Gastrocnemius medialis (tissue), 4 donors: ENCODE data around the gene PLPP2. TPM values are rescaled to one million over a fixed set of nuclear protein-coding genes. Genes with fewer than 3 reads are reported as not detected.

ENCODE experiments used
- ATAC-seq, 2 donors: fragments of 150-250 bp; one replicate each; pipeline ENCODE4 v1.9.1; 2016
- DNase-seq, 2 donors: peaks; one replicate each; pipeline ENCODE4 v3.0.0-alpha.2; 2019
- H3K27ac ChIP-seq, 4 donors: fragments of 200-600 bp; sonication (generic); 1 replicate in 1 of 4; 2 replicates in 3 of 4; pipeline ENCODE4 v1.5.1; 2016 to 2018; ENCODE audit warnings: mild to moderate bottlenecking in 2 of 4, moderate library complexity in 1 of 4
- H3K27me3 ChIP-seq, 3 donors: fragments of 200-600 bp; sonication (generic) in 2 of 3; 1 replicate in 1 of 3; 2 replicates in 2 of 3; pipeline versions ENCODE4 v1.5.1 to v1.6.0; 2016 to 2019; ENCODE audit warnings: mild to moderate bottlenecking in 1 of 3, moderate library complexity in 1 of 3
- H3K36me3 ChIP-seq, 2 donors: fragments of 200-600 bp; sonication (generic) in 1 of 2; one replicate each; pipeline ENCODE4 v1.5.1; 2017 to 2018
- H3K4me1 ChIP-seq, 2 donors: fragments of 200-600 bp; sonication (generic) in 1 of 2; one replicate each; pipeline ENCODE4 v1.5.1; 2016 to 2017; ENCODE audit warnings: mild to moderate bottlenecking in 2 of 2
- H3K4me3 ChIP-seq, 4 donors: fragments of 200-600 bp; sonication (generic) in 3 of 4; 1 replicate in 1 of 4; 2 replicates in 3 of 4; pipeline ENCODE4 v1.5.1; 2016 to 2019; ENCODE audit warnings: mild to moderate bottlenecking in 2 of 4
- H3K9me3 ChIP-seq, 3 donors: fragments of 200-600 bp; sonication (generic) in 2 of 3; 1 replicate in 1 of 3; 2 replicates in 2 of 3; pipeline ENCODE4 v1.5.1; 2016 to 2019
- POLR2A ChIP-seq, 2 donors: fragments of 450-650 bp; IDR thresholded peaks; one replicate each; pipeline ENCODE4 v1.6.1; 2017; ENCODE audit warnings: antibody characterized with exemption in 2 of 2, mild to moderate bottlenecking in 2 of 2, moderate library complexity in 2 of 2
- in situ Hi-C, 4 donors: fragments of 200-750 bp; cut with MboI; loops; one replicate each; pipeline versions ENCODE4 v1.15.0 to v1.8.0; 2017; ENCODE audit warnings: low sequenced_read_pairs in 4 of 4
- intact Hi-C: fragments of 100-400 bp; cut with DNase I; formaldehyde crosslinking; loops from one replicate; pipeline ENCODE4 v1.15.1; 2023; ENCODE audit warnings: low total_unique reads
- total RNA-seq, 4 donors: library from RNA; depleted of rRNA; stranded (reverse); fragments of >200 nt; gene quantifications; one replicate each; pipeline versions ENCODE4 v1.1.0 to v1.2.3, GENCODE V29; 2016
- TF ChIP-seq, protein P1 (sequence below), 5 experiments: fragments of 450-650 bp in 3 of 5; fragments of 200-600 bp in 2 of 5; sonication (generic) in 2 of 5; IDR thresholded peaks in 4 of 5; conservative IDR thresholded peaks in 1 of 5; 1 replicate in 4 of 5; 2 replicates in 1 of 5; pipeline ENCODE4 v1.5.1; 2016 to 2019; ENCODE audit warnings: antibody characterized with exemption in 5 of 5, mild to moderate bottlenecking in 3 of 5, moderate library complexity in 3 of 5

The PLPP2 gene
- total RNA-seq, 4 donors from 2014 or later = 0.64 to 1.2 (median 0.92) TPM; not detected in 1

DNA sequence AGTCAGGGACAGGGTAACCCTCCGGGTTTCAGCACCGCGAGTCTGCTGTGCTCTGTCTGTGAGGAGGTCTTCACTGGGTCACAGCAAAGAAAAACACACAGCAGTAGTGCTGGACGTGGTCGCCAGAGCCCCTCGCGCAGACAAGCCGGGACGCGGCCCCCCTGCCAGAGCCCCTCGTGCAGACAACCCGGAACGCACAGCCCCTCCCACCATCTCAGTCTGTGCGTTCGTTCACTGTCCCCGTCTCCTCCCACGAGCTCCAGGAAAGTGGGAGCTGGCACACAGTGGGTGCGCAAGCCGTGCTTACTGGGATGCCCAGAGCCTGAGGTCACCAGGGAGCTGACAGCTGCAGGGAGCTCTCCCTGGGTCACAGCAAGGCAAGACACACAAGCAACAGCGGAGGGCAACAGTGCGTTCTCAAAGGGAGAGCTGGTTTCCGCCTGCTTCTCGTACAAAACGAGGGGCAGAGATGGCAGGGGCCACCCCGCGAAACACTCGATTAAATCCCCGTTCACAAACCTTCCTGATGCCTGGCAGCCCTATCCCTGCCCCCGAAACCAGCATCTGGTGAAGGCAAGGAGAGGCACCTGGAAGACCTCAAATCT, 3.2 kb upstream of the PLPP2 start:
- H3K4me1 ChIP-seq = peaks cover 0 to 8% of the 10 kb centered on the region in 2 donors

DNA sequence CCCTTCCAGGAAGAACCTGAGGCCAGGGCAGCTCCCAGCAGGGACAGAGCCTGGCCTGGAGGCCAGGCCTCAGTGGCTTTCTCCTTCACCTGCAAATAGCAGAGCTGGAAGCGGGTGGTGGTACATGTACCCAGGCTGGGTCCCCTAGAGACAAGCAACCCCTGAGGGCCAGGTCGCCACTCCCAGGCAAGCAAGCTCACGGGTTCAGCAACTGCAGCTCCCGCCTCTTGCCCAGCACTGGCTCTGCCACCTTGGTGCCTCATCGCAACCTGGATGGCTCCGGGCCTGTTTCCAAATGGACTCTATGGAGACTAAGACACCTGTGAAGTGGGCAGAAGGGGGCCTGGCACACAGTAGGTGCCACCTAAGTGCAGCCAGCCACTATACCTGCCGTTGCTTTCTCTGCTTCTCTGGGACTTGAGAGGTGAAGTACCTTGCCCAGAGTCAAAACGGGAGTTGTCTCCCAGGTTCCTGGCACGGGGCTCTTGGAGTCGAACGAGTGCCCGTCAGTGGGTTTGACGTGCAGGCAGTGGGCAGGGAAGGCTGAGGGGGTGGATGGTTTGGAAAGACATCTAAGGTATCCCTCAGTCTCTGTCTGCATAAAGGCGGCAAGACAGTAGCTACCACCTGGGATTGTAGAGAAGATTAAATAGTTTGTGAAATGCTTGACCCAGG, 2.4 kb upstream of the PLPP2 start:
- no peak overlapping the region for H3K4me3 ChIP-seq
- TF ChIP-seq, protein P1, sequence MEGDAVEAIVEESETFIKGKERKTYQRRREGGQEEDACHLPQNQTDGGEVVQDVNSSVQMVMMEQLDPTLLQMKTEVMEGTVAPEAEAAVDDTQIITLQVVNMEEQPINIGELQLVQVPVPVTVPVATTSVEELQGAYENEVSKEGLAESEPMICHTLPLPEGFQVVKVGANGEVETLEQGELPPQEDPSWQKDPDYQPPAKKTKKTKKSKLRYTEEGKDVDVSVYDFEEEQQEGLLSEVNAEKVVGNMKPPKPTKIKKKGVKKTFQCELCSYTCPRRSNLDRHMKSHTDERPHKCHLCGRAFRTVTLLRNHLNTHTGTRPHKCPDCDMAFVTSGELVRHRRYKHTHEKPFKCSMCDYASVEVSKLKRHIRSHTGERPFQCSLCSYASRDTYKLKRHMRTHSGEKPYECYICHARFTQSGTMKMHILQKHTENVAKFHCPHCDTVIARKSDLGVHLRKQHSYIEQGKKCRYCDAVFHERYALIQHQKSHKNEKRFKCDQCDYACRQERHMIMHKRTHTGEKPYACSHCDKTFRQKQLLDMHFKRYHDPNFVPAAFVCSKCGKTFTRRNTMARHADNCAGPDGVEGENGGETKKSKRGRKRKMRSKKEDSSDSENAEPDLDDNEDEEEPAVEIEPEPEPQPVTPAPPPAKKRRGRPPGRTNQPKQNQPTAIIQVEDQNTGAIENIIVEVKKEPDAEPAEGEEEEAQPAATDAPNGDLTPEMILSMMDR (IDR thresholded peaks at IDR 0.05 in 4 of 5, conservative IDR thresholded peaks at IDR 0.05 in 1 of 5) = no peak
- TF ChIP-seq POLR2A (IDR thresholded peaks at IDR 0.05) = no peak
- no peaks in the 10 kb centered on the region for H3K36me3 ChIP-seq
- no peak overlapping the region for H3K27ac ChIP-seq
- ATAC-seq = no peak
- no peak for DNase-seq
- intact Hi-C loops = no loop called here
- in situ Hi-C loops = no loop called here
- H3K9me3 ChIP-seq = no peaks in the 10 kb centered on the region
- peaks cover 0 to 8% of the 10 kb centered on the region in 2 donors for H3K4me1 ChIP-seq
- peaks cover 44 to 56% (median 56%) of the 10 kb centered on the region in 3 donors for H3K27me3 ChIP-seq

More for the DNA sequence above, 3.2 kb upstream of the PLPP2 start:
- intact Hi-C loops (no loop called here), in situ Hi-C loops (no loop called here)
- H3K36me3 ChIP-seq = no peaks in the 10 kb centered on the region
- no peak for DNase-seq
- no peak overlapping the region for H3K27ac ChIP-seq
- H3K9me3 ChIP-seq = no peaks in the 10 kb centered on the region
- ATAC-seq = no peak
- TF ChIP-seq, protein P1 (IDR thresholded peaks at IDR 0.05 in 4 of 5, conservative IDR thresholded peaks at IDR 0.05 in 1 of 5) = no peak
- TF ChIP-seq POLR2A (IDR thresholded peaks at IDR 0.05) = no peak
- H3K4me3 ChIP-seq = peak overlapping the region in 1 of 4 donors; percentile 34
- H3K27me3 ChIP-seq = peaks cover 44 to 51% (median 51%) of the 10 kb centered on the region in 3 donors

DNA sequence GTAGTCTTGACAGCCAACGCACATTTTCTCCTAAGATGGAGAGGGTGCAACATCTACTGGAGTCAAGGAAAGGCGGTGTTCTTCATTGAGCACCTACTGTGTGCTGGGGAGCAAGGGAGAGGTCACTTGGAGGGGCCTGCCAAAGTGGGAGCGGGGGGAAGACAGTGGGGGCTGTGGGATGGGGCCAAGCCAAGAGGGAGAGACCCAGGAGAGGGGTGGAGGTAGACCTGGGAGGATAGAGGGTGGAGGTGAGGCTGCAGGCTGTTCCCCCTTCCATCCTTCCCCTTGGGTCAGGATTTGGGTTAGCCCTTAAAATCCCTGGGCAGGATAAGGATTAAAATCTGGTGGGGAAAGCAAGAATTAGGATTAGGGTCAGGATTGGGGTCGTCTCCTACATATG, 1.7 kb upstream of the PLPP2 start:
- H3K4me1 ChIP-seq = peaks cover 0 to 8% of the 10 kb centered on the region in 2 donors
- H3K9me3 ChIP-seq = no peaks in the 10 kb centered on the region
- ATAC-seq = no peak
- no peaks in the 10 kb centered on the region for H3K36me3 ChIP-seq
- H3K27ac ChIP-seq = no peak overlapping the region
- no peak for DNase-seq
- in situ Hi-C loops (no loop called here), intact Hi-C loops (no loop called here)
- TF ChIP-seq POLR2A (IDR thresholded peaks at IDR 0.05) = no peak
- TF ChIP-seq, protein P1 (IDR thresholded peaks at IDR 0.05 in 4 of 5, conservative IDR thresholded peaks at IDR 0.05 in 1 of 5) = no peak
- H3K27me3 ChIP-seq = peaks cover 44 to 61% (median 56%) of the 10 kb centered on the region in 3 donors
- no peak overlapping the region for H3K4me3 ChIP-seq

DNA sequence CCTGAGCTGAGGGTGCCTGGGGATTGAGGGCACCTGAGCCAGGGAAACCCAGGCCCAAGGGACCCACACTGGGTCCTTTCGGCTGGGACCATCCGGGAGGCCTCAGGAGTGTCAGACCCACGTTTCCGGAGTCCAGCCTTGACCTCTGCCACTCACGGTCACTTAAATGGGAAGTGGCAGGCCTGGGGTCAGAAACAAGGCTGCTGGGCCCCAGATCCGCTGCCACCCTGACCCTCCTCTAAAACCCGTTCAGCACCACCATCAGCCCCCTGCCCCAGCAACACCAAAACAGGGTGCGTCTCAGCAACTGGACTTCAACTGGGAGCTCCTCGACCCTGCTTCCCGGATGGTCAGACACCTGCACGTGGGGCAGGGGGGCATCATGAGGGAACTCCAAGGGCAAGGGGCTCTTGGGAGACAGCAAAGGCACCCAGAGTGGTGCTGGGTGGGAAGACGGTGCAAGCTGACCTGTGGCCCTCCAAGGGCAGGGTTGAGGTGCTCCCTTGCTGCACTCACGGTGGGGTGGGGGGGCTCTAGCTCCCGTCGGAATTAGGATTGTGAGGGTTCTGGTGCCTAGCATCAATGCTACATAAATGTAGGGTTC, 1.2 kb upstream of the PLPP2 start:
- in situ Hi-C loops = no loop called here
- intact Hi-C loops = no loop called here
- DNase-seq (no peak), ATAC-seq (no peak)
- Histone ChIP-seq H3K27me3 (peaks cover 44 to 61% (median 56%) of the 10 kb centered on the region in 3 donors), H3K9me3 (no peaks in the 10 kb centered on the region), H3K27ac (no peak overlapping the region), H3K4me3 (no peak overlapping the region), H3K36me3 (no peaks in the 10 kb centered on the region), H3K4me1 (peaks cover 0 to 8% of the 10 kb centered on the region in 2 donors)
- no peak for TF ChIP-seq POLR2A (IDR thresholded peaks at IDR 0.05)
- TF ChIP-seq, protein P1 (IDR thresholded peaks at IDR 0.05 in 4 of 5, conservative IDR thresholded peaks at IDR 0.05 in 1 of 5) = no peak
